Glutamatergic neuron (in vitro differentiated cells): ENCODE results near the gene THADA. TPM values are rescaled to one million over a fixed set of nuclear protein-coding genes. Genes with fewer than 3 reads are reported as not detected.

Source experiments
- DNase-seq: peaks from one replicate; pipeline ENCODE4 v3.0.0; 2022
- H3K27ac Mint-ChIP-seq: one replicate; pipeline ENCODE4 v1.8.0; 2020; ENCODE audit warnings: mild to moderate bottlenecking, mixed read lengths, inconsistent platforms; ENCODE audit not compliant: unreplicated experiment
- H3K27me3 Mint-ChIP-seq: one replicate; pipeline ENCODE4 v1.8.0; 2020; ENCODE audit warnings: mild to moderate bottlenecking, moderate library complexity, mixed read lengths, inconsistent platforms; ENCODE audit not compliant: unreplicated experiment
- H3K36me3 Mint-ChIP-seq: one replicate; pipeline ENCODE4 v1.8.0; 2020; ENCODE audit warnings: mild to moderate bottlenecking, mixed read lengths, inconsistent platforms; ENCODE audit not compliant: unreplicated experiment
- H3K4me1 Mint-ChIP-seq: one replicate; pipeline ENCODE4 v1.8.0; 2020; ENCODE audit warnings: mild to moderate bottlenecking, low read depth, mixed read lengths, inconsistent platforms; ENCODE audit not compliant: unreplicated experiment
- H3K4me3 Mint-ChIP-seq: one replicate; pipeline ENCODE4 v1.8.0; 2020; ENCODE audit warnings: mild to moderate bottlenecking, mixed read lengths, inconsistent platforms; ENCODE audit not compliant: unreplicated experiment
- H3K9me3 Mint-ChIP-seq: one replicate; pipeline ENCODE4 v1.8.0; 2020; ENCODE audit warnings: mild to moderate bottlenecking, moderate library complexity, mixed read lengths, inconsistent platforms; ENCODE audit not compliant: unreplicated experiment
- total RNA-seq: library from RNA; stranded (reverse); fragmentation: NEBNext Ultra II Directional; extraction: Animal tissue kit (Norgen Biotek cat#: 25700); gene quantifications from one replicate; pipeline ENCODE4 v1.2.1, GENCODE V29; 2021; ENCODE audit not compliant: unreplicated experiment
- TF ChIP-seq, protein P1 (sequence below): fragments of 200-600 bp; sonication (generic); IDR thresholded peaks from one replicate; pipeline ENCODE4 v1.5.0; 2021; ENCODE audit not compliant: partially characterized antibody, unreplicated experiment

THADA gene
- total RNA-seq, 1 donor from 2014 or later = 15.0 TPM

DNA sequence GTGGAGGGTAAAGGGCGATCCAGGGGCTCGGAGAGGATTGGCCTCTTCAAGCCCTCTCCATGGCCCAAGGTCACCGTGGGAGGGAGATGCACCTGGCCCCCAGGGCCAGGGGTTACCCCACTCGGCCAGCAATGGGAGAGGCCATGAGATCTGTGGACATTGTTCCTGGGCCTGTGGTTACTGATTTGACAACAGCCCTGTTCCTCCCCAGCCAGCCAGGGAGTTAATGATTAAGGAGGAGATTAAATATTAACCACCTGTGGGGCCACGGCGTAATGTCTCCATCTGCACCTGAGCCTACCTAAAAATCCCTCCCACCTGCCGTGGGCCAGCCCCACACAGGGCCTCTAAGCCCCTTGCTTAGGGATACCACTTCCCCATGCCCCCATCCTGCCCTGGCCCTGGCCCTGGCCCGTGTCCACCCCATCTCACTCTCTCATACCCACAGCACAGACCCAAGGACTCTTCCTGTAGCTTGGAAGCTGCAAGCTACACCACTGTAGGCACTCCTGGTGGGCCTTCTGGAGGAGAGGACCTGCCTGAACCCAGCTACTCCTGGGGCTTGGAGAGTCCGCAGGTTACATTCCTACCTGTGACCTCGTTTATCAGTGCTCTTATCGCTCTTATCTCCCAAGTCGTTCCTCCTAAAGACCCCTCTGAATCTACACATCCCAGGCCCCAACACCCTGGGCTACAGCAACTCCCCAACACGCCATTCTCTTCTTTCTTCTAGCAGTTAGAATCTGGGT lies 401.5 kb downstream of the THADA start:
- Mint-ChIP-seq H3K27ac (no peak overlapping the region), H3K27me3 (no peaks in the 10 kb centered on the region), H3K36me3 (no peaks in the 10 kb centered on the region), H3K4me1 (no peaks in the 10 kb centered on the region), H3K4me3 (no peak overlapping the region), H3K9me3 (peaks cover 4% of the 10 kb centered on the region)
- DNase-seq = no peak
- TF ChIP-seq, protein P1, sequence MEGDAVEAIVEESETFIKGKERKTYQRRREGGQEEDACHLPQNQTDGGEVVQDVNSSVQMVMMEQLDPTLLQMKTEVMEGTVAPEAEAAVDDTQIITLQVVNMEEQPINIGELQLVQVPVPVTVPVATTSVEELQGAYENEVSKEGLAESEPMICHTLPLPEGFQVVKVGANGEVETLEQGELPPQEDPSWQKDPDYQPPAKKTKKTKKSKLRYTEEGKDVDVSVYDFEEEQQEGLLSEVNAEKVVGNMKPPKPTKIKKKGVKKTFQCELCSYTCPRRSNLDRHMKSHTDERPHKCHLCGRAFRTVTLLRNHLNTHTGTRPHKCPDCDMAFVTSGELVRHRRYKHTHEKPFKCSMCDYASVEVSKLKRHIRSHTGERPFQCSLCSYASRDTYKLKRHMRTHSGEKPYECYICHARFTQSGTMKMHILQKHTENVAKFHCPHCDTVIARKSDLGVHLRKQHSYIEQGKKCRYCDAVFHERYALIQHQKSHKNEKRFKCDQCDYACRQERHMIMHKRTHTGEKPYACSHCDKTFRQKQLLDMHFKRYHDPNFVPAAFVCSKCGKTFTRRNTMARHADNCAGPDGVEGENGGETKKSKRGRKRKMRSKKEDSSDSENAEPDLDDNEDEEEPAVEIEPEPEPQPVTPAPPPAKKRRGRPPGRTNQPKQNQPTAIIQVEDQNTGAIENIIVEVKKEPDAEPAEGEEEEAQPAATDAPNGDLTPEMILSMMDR = no peak

DNA sequence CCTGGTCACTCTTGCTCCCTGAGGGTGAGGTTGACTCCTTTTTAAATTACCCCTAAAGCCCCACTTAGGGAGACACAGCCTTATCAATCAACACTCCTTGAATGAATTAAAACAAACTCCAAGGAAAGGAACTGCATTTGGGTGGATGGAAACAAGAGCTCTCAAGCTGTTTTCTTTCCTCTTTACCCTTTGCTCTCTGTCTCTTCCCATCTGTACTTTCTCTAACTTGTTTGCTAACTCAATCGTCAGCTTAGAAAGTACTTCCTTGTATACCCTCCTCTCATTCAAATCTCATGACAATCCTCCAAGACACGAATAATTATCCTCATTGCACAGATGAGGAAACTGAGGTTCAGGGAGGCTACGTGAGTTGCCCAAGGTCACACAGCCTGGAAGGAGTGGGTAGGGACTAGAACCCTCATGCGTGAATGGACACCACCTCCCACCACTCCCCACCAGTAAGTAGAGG lies 402.2 kb downstream of the THADA start:
- H3K4me1 Mint-ChIP-seq = no peaks in the 10 kb centered on the region
- no peak overlapping the region for H3K4me3 Mint-ChIP-seq
- H3K36me3 Mint-ChIP-seq = no peaks in the 10 kb centered on the region
- H3K9me3 Mint-ChIP-seq = peaks cover 4% of the 10 kb centered on the region
- no peak for DNase-seq
- H3K27ac Mint-ChIP-seq = no peak overlapping the region
- TF ChIP-seq, protein P1 = no peak
- H3K27me3 Mint-ChIP-seq = peaks cover 4% of the 10 kb centered on the region

DNA sequence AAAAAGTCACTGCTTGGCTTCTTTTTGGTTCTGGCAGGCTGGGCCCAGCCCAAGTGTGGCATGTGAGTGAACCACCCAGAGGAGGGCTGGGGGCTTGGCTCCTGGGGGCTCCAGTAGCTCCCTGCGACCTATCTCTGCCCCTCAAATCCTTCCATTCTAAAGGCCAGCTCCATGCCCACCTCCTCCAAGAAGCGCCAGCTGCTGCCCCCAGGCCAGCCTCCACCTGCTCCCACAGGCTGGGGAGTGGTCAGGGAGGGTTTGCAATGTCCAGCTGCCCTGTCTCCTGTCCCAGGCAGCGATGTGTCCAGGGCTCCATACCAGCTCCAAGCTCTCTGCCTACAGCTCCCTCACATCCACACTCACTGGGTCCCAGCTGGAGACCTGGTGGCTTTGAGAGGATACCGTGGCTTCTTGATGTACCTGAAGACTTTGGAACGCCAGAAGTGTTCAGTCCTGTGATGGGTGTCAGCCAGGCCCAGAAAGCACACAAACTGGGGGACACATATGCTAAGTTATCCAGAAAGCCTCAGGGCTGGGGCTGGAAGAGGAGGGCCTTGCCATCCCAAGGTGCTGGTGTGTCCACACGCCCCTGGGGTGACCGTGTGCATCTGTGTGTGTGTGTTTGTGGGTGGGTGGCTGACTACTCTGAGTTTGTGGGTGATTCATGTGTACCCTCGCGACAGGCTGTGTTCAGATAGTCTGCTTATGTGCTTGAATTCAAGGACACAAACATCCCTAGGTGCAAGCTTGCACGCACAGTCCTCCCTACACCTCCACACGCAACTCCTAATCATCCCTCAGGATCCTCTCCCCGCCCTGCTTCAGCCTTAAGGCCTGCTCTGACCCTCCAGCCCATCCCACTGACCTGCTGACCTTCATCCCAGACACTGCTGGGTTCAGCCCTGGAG lies 402.8 kb downstream of the THADA start:
- TF ChIP-seq, protein P1 = no peak
- DNase-seq = no peak
- peaks cover 4% of the 10 kb centered on the region for H3K9me3 Mint-ChIP-seq
- H3K36me3 Mint-ChIP-seq = no peaks in the 10 kb centered on the region
- no peak overlapping the region for H3K27ac Mint-ChIP-seq
- no peaks in the 10 kb centered on the region for H3K4me1 Mint-ChIP-seq
- H3K27me3 Mint-ChIP-seq = peaks cover 4% of the 10 kb centered on the region
- no peak overlapping the region for H3K4me3 Mint-ChIP-seq

DNA sequence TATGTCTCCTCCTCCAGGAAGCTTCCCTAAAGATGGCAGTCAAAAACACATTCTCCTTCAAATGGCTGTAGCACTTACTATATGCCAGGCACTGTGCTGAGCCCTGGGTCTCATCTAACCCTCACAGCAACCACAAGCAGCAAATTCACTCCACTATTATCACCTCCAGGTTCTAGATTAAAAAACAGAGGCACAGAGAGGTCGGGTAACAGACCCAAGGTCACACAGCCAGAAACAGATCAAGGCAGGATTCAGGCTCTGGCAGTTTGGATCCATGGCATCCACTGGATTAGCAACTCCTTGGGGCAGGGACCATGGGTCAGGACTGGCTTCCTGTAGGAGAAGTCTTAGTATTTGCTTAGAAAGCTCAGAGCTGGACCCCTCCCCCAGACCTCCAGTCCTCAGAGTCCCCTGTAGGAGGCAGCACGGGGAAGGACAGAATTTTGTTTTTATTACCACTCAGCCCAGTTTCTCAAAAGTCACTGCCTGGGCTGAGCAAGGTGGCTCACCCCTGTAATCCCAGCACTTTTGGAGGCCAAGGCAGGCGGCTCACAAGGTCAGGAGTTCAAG lies 403.8 kb downstream of the THADA start:
- peak overlapping the region; percentile 8 for H3K27ac Mint-ChIP-seq
- peaks cover 3% of the 10 kb centered on the region for H3K4me1 Mint-ChIP-seq
- peaks cover 6% of the 10 kb centered on the region for H3K9me3 Mint-ChIP-seq
- no peaks in the 10 kb centered on the region for H3K36me3 Mint-ChIP-seq
- DNase-seq = no peak
- H3K4me3 Mint-ChIP-seq = no peak overlapping the region
- TF ChIP-seq, protein P1 = no peak
- peaks cover 6% of the 10 kb centered on the region for H3K27me3 Mint-ChIP-seq
